Measurements from ENCODE around the gene RPL3. TPM values are rescaled to one million over a fixed set of nuclear protein-coding genes. Genes with fewer than 3 reads are reported as not detected.

RPL3 gene
- polyA plus RNA-seq, 6 donors from 2014 or later: 2,656 to 3,743 (median 2,840) TPM

- no peaks in the 10 kb centered on the region for H3K36me3 Mint-ChIP-seq
- H3K27ac Mint-ChIP-seq: peak overlapping the region in 2 of 6 donors; percentile 34 to 96
- DNase-seq (no peak), ATAC-seq (ENCODE audit: low read depth in 2 of 2) (no peak)
- H3K27me3 Mint-ChIP-seq: no peaks in the 10 kb centered on the region
- peaks cover 16 to 38% (median 19%) of the 10 kb centered on the region in 3 donors for H3K4me1 Mint-ChIP-seq
- peak overlapping the region in 1 of 8 donors; percentile 60 for H3K4me3 Mint-ChIP-seq
- no peaks in the 10 kb centered on the region for H3K9me3 Mint-ChIP-seq
Measured at GRCh38 chr22:39309364-39309861, 10.0 kb downstream of the RPL3 start.

GRCh38 chr22:39308614-39309363 lies 10.6 kb downstream of the RPL3 start:
- Mint-ChIP-seq H3K36me3 (no peaks in the 10 kb centered on the region), H3K9me3 (no peaks in the 10 kb centered on the region), H3K4me3 (no peak overlapping the region), H3K27ac (peak overlapping the region in 1 of 6 donors; percentile 96), H3K4me1 (peaks cover 16 to 38% (median 19%) of the 10 kb centered on the region in 3 donors), H3K27me3 (no peaks in the 10 kb centered on the region)
- ATAC-seq (ENCODE audit: low read depth in 2 of 2): no peak
- DNase-seq: no peak

DNA sequence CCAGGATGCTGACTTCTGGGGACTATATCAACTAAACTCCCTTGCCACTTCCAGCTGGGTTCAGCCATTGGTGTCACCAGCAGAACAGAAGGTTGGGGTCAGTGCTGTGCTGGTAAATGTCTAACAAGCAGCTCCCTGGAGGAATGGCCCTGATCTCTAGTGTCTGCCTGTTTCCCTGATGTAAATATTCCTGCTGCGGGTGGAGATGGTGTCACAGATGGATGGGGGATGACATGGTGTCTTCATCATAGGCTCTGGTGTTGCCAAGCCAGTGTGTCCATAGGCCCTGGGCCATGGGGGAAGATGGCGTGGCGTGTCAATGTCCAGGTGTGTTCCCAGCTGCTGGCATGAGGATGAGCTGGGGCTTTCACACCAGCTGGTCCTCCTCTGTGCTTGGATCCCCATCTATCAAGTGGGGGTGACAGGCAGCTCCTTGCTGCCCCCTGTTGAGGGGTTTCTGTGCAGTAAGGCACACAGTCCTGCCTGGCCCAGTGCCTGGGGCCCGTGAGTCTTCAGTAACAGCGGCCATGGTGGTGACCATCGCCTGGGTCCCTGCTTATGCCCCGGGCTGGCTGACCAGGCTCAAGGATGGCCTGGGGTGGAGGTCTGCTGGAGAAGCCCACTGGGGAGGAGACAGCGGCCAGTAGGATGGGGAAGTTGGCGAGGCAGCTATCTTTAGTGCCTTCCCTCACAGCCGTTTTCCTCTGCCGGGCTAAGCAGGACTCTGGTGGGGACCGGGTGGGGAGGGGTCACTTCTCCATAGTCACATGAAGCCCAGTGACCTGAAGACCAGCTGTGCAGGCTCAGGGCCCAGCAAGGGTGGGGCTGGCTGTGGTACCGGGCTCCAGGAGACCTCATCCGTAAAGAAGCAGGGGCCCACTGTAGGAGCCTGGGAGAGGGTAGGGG lies 12.7 kb downstream of the RPL3 start:
- H3K4me3 Mint-ChIP-seq: no peak overlapping the region
- no peak for DNase-seq
- peak overlapping the region in 1 of 6 donors; percentile 40 for H3K27ac Mint-ChIP-seq
- ATAC-seq (ENCODE audit: low read depth in 2 of 2): peak; percentile 44 to 54
- no peaks in the 10 kb centered on the region for H3K27me3 Mint-ChIP-seq
- H3K9me3 Mint-ChIP-seq: no peaks in the 10 kb centered on the region
- peaks cover 9 to 36% (median 13%) of the 10 kb centered on the region in 3 donors for H3K4me1 Mint-ChIP-seq
- H3K36me3 Mint-ChIP-seq: no peaks in the 10 kb centered on the region

DNA sequence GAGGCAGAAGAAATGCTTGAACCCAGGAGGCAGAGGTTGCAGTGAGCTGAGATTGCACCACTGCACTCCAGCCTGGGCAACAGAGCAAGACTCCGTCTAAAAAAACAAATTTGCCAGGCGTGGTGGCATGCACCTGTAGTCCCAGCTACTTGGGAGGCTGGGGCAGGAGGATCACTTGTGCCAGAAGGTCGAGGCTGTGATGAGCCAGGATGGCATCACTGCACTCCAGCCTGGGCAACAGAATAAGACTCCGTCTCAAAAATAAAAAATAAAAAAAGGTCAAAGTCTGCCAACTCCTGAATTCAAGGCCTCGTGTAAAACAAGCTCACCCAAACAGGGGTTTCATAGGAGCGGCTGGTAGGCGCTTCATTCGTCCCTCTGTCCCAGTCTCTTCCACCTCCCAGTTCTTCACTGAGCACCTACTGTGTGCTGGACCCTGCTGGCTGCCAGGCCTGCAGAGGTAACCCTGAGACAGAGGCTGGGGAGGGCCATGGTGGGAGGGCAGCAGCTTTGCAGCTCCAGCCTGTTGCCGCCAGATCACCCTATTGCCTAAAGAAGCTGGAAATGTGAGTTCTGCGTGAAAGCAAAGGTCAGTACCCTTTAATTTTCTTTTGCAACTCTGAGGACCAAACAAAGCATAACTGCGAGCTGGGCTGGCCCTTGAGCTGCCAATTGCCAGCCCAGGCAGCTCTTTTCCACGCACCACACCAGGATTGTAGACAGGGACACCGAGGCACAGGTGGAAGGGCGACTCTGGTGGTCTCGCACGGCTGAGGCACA lies 15.3 kb downstream of the RPL3 start:
- ATAC-seq (ENCODE audit: low read depth in 2 of 2) (no peak), DNase-seq (no peak)
- H3K36me3 Mint-ChIP-seq: no peaks in the 10 kb centered on the region
- no peaks in the 10 kb centered on the region for H3K9me3 Mint-ChIP-seq
- H3K27me3 Mint-ChIP-seq: peaks cover 0 to 7% (median 0%) of the 10 kb centered on the region in 3 donors
- no peak overlapping the region for H3K27ac Mint-ChIP-seq
- peaks cover 23 to 35% (median 26%) of the 10 kb centered on the region in 3 donors for H3K4me1 Mint-ChIP-seq
- no peak overlapping the region for H3K4me3 Mint-ChIP-seq

GRCh38 chr22:39303358-39303757 lies 16.1 kb downstream of the RPL3 start:
- DNase-seq (no peak), ATAC-seq (ENCODE audit: low read depth in 2 of 2) (no peak)
- Mint-ChIP-seq H3K4me3 (no peak overlapping the region), H3K27ac (peak overlapping the region in 1 of 6 donors; percentile 52), H3K36me3 (no peaks in the 10 kb centered on the region), H3K27me3 (peaks cover 0 to 7% (median 0%) of the 10 kb centered on the region in 3 donors), H3K9me3 (no peaks in the 10 kb centered on the region), H3K4me1 (peaks cover 23 to 30% (median 26%) of the 10 kb centered on the region in 3 donors)

DNA sequence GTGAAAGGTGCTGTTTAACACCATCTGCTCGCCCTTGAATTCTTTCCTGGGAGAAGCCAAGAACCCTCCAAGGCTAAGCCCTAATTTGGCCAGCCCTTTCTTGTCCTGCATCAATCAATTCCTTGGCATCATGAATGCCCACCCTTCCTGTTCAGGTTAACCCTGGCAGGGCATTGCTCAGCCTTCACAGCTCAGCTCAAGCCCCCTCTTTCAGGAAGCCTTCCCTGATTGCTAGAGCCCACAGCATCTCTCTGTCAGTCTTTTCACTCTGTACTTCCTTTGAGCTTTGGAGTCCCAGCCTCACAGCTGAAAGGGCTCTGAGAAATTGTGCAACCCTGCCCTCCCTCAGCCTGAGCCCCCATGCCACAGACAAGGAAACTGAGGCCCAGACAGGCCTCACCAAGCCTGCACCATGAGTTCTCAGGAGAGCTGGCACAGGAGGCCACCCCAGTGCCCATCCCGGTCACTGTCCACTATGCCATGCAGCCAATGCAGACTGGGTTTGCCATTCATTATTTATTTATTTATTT lies 16.9 kb downstream of the RPL3 start:
- Mint-ChIP-seq H3K9me3 (no peaks in the 10 kb centered on the region), H3K27me3 (peaks cover 0 to 13% (median 0%) of the 10 kb centered on the region in 3 donors)
- ATAC-seq (ENCODE audit: low read depth in 2 of 2): no peak

GRCh38 chr22:39301926-39302325 lies 17.5 kb downstream of the RPL3 start:
- no peak for DNase-seq
- Mint-ChIP-seq H3K9me3 (no peaks in the 10 kb centered on the region), H3K27me3 (peaks cover 0 to 13% (median 0%) of the 10 kb centered on the region in 3 donors), H3K36me3 (no peaks in the 10 kb centered on the region), H3K4me1 (peaks cover 30 to 35% (median 32%) of the 10 kb centered on the region in 3 donors), H3K4me3 (peak overlapping the region in 1 of 8 donors; percentile 10), H3K27ac (no peak overlapping the region)
- no peak for ATAC-seq (ENCODE audit: low read depth in 2 of 2)

More for the DNA sequence above, 16.9 kb downstream of the RPL3 start:
- DNase-seq: no peak
- Mint-ChIP-seq H3K4me3 (peak overlapping the region in 1 of 8 donors; percentile 10), H3K36me3 (no peaks in the 10 kb centered on the region), H3K27ac (peak overlapping the region in 1 of 6 donors; percentile 76), H3K4me1 (peaks cover 30 to 35% (median 32%) of the 10 kb centered on the region in 3 donors)

- Mint-ChIP-seq H3K27ac (peak overlapping the region in 1 of 6 donors; percentile 37), H3K9me3 (no peaks in the 10 kb centered on the region), H3K4me3 (peak overlapping the region in 1 of 8 donors; percentile 6)
Measured at GRCh38 chr22:39301108-39301507, 18.3 kb downstream of the RPL3 start.

DNA sequence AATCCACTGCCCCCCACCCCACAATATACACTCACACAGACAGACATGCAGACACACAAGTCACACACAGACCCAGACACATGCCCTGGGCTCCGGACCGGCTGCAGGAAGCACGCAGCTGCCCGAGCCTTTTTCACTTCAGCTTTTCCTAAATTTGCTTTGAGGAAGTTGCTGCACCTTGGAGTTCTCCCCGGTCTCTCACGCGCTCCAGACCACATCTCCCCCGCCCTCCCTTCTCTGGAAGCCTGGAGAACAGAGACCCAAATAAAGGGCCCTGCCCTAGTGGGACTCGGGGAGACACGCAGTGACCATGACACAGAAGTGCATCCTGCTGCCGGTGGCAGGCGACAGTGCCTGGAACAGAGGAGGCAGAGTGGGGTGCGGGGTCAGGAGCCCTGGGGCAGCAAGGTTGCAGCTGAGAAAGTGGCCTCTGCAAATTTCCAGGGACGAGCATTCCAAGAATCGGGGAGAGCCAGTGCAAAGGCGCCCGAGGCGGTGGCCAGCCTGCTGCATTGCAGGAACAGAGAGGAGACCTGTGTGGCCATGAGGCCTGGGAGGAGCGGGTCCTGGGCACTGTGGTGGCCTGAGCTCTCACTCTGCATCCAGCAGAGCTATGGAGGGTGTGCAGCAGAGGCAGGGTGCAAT lies 19.1 kb downstream of the RPL3 start:
- ATAC-seq (ENCODE audit: low read depth in 2 of 2) (peak; percentile 69 to 84), DNase-seq (peak; percentile 38)
- peak overlapping the region in 5 of 6 donors; percentile 49 to 84 (median 75) for H3K27ac Mint-ChIP-seq
- no peaks in the 10 kb centered on the region for H3K36me3 Mint-ChIP-seq
- H3K4me3 Mint-ChIP-seq: peak overlapping the region; percentile 18 to 82 (median 66)
- H3K9me3 Mint-ChIP-seq: no peaks in the 10 kb centered on the region
- H3K27me3 Mint-ChIP-seq: peaks cover 0 to 13% (median 6%) of the 10 kb centered on the region in 3 donors
- peaks cover 27 to 30% (median 29%) of the 10 kb centered on the region in 3 donors for H3K4me1 Mint-ChIP-seq

More at GRCh38 chr22:39301108-39301507, 18.3 kb downstream of the RPL3 start:
- H3K36me3 Mint-ChIP-seq: no peaks in the 10 kb centered on the region
- DNase-seq (no peak), ATAC-seq (ENCODE audit: low read depth in 2 of 2) (no peak)
- H3K4me1 Mint-ChIP-seq: peaks cover 27 to 30% (median 30%) of the 10 kb centered on the region in 3 donors
- peaks cover 0 to 13% (median 6%) of the 10 kb centered on the region in 3 donors for H3K27me3 Mint-ChIP-seq

- Mint-ChIP-seq H3K27ac (peak overlapping the region in 4 of 6 donors; percentile 21 to 84 (median 62)), H3K4me3 (peak overlapping the region; percentile 28 to 82 (median 66))
- ATAC-seq (ENCODE audit: low read depth in 2 of 2): no peak
Measured at GRCh38 chr22:39299829-39300178, 19.6 kb downstream of the RPL3 start.

DNA sequence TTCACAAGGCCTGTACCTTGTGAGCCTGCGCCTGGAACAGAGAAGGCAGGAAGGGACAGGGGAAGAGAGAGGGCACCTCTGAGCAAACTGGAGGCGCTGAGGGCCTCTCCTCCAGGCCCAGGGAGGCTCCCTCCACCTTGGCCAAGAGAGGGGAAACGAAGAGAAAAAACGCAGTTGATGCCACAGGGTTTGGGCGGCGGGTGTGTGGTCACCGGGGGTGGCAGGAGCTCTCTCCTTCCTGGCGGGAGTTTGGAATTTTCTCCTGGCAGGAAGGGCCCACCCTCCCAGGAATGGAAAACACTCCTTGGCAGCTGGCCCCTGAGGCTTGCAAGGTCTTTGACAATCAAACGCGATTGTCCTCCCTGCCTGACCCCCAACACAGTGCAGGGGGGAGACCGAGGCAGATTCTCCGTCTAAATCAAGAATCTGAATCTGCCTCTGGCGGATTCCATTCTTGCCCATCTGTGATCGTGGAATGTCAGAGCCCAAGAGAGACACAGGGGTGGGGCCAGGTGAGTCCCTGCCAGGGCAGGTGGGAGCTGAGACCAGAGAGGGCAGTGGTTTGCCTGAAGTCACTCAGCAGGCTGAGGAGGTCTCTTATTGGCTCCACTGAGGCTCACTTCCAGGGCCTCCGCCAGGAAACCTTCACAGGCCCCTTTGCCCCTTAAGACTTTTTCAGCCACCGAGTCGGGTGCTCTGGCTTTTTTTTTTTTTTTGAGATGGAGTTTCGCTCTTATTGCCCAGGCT lies 21.0 kb downstream of the RPL3 start:
- H3K9me3 Mint-ChIP-seq: no peaks in the 10 kb centered on the region
- peaks cover 27 to 30% (median 29%) of the 10 kb centered on the region in 3 donors for H3K4me1 Mint-ChIP-seq
- DNase-seq: no peak
- peak overlapping the region in 2 of 6 donors; percentile 23 to 88 for H3K27ac Mint-ChIP-seq
- peaks cover 0 to 20% (median 12%) of the 10 kb centered on the region in 3 donors for H3K27me3 Mint-ChIP-seq
- no peaks in the 10 kb centered on the region for H3K36me3 Mint-ChIP-seq
- ATAC-seq (ENCODE audit: low read depth in 2 of 2): no peak
- H3K4me3 Mint-ChIP-seq: peak overlapping the region in 3 of 8 donors; percentile 8 to 55 (median 36)

More at GRCh38 chr22:39299829-39300178, 19.6 kb downstream of the RPL3 start:
- Mint-ChIP-seq H3K36me3 (no peaks in the 10 kb centered on the region), H3K4me1 (peaks cover 27 to 30% (median 29%) of the 10 kb centered on the region in 3 donors), H3K9me3 (no peaks in the 10 kb centered on the region), H3K27me3 (peaks cover 0 to 13% (median 6%) of the 10 kb centered on the region in 3 donors)
- DNase-seq: no peak
